Esophagus squamous epithelium (tissue), 4 donors: ENCODE data around the gene RNF157.

Source experiments
- POLR2A ChIP-seq, 4 donors: fragments of 450-650 bp; IDR thresholded peaks; one replicate each; pipeline ENCODE4 v1.6.1; 2017; ENCODE audit warnings: antibody characterized with exemption in 4 of 4, mild to moderate bottlenecking in 4 of 4, moderate library complexity in 3 of 4
- TF ChIP-seq, protein P1 (sequence below), 6 experiments: fragments of 450-650 bp in 4 of 6; fragments of 200-600 bp in 2 of 6; sonication (generic) in 2 of 6; IDR thresholded peaks; one replicate each; pipeline ENCODE4 v1.5.1; 2016 to 2019; ENCODE audit warnings: antibody characterized with exemption in 6 of 6, mild to moderate bottlenecking in 4 of 6, moderate library complexity in 4 of 6

DNA sequence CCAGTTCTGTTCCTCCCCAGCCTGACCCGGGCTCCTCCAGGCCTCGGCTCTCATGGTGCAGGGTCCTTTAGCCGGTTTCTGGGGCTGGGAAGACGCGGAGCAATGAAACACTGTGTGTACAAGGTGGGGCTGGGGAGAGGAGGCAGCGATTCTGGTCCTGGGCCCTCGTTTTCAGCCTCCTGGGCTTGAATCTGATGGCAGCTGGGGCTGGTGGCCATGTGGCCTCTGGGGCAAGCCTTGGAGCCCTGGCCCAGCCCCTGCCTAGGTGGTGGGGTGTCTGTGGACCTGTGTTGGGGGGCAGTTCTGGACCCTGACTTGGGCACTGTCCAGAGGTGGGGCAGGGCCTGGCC lies 103.3 kb downstream of the RNF157 start:
- TF ChIP-seq, protein P1, sequence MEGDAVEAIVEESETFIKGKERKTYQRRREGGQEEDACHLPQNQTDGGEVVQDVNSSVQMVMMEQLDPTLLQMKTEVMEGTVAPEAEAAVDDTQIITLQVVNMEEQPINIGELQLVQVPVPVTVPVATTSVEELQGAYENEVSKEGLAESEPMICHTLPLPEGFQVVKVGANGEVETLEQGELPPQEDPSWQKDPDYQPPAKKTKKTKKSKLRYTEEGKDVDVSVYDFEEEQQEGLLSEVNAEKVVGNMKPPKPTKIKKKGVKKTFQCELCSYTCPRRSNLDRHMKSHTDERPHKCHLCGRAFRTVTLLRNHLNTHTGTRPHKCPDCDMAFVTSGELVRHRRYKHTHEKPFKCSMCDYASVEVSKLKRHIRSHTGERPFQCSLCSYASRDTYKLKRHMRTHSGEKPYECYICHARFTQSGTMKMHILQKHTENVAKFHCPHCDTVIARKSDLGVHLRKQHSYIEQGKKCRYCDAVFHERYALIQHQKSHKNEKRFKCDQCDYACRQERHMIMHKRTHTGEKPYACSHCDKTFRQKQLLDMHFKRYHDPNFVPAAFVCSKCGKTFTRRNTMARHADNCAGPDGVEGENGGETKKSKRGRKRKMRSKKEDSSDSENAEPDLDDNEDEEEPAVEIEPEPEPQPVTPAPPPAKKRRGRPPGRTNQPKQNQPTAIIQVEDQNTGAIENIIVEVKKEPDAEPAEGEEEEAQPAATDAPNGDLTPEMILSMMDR (IDR thresholded peaks at IDR 0.05): no peak
- TF ChIP-seq POLR2A (IDR thresholded peaks at IDR 0.05): no peak
